Activated B cell treated with CpG ODN at 0.5 μM for 24 hours (primary cell): ENCODE results near the gene SYMPK. TPM values are rescaled to one million over a fixed set of nuclear protein-coding genes. Genes with fewer than 3 reads are reported as not detected.
"Not testable (repeated sequence)": the region's sequence is repeated elsewhere in the genome, so short reads cannot be mapped to it uniquely, and the experiment has no call there.

Experiments
- ATAC-seq: fragments of 200-7000 bp; cut with Tn5 transposase; one replicate; pipeline ENCODE4 v1.10.0; 2021; ENCODE audit warnings: low read depth, mild to moderate bottlenecking, moderate library complexity
- CTCF ChIA-PET: fragments of 350-600 bp; sonication (Branson Sonifier 250); formaldehyde crosslinking; loops from one replicate; lab custom pipeline; 2021; ENCODE audit warnings: antibody characterized with exemption; lab: Charles Lee
- POLR2A ChIA-PET: fragments of 350-600 bp; sonication (Branson Sonifier 250); formaldehyde crosslinking; loops from one replicate; lab custom pipeline; 2021; ENCODE audit warnings: antibody characterized with exemption; lab: Charles Lee
- DNase-seq: peaks from one replicate; pipeline ENCODE4 v3.0.0; 2022
- H3K27ac Mint-ChIP-seq: one replicate; pipeline ENCODE4 v1.8.0; 2020; ENCODE audit warnings: mixed read lengths
- H3K27me3 Mint-ChIP-seq: one replicate; pipeline ENCODE4 v1.8.0; 2021; ENCODE audit warnings: mixed read lengths
- H3K36me3 Mint-ChIP-seq: one replicate; pipeline ENCODE4 v1.8.0; 2021; ENCODE audit warnings: low read depth, mixed read lengths
- H3K4me1 Mint-ChIP-seq: one replicate; pipeline ENCODE4 v1.8.0; 2021; ENCODE audit warnings: mixed read lengths
- H3K4me3 Mint-ChIP-seq: one replicate; pipeline ENCODE4 v1.8.0; 2020; ENCODE audit warnings: mild to moderate bottlenecking, mixed read lengths
- H3K9me3 Mint-ChIP-seq: one replicate; pipeline ENCODE4 v1.8.0; 2020; ENCODE audit warnings: mixed read lengths
- CTCF ChIP-seq: fragments of 200-600 bp; IDR thresholded peaks from one replicate; pipeline ENCODE4 v1.8.0; 2022; ENCODE audit warnings: antibody characterized with exemption, mild to moderate bottlenecking
- intact Hi-C: fragments of 100-400 bp; cut with micrococcal nuclease; formaldehyde crosslinking; loops from one replicate; pipeline ENCODE4 v1.15.1; 2024
- total RNA-seq: library from RNA; stranded (reverse); gene quantifications from 2 replicates; pipeline ENCODE4 v1.2.3, GENCODE V29; 2022

SYMPK gene
- total RNA-seq, 1 donor from 2014 or later = 150 TPM

GRCh38 chr19:45899919-45900589 lies 37.1 kb upstream of the SYMPK start:
- Mint-ChIP-seq H3K27me3 (no peaks in the 10 kb centered on the region), H3K4me3 (no peak overlapping the region), H3K9me3 (no peaks in the 10 kb centered on the region), H3K27ac (no peak overlapping the region), H3K4me1 (peaks cover 33% of the 10 kb centered on the region), H3K36me3 (peaks cover 33% of the 10 kb centered on the region)
- DNase-seq (no peak), ATAC-seq (no peak)
- ChIA-PET POLR2A (interaction anchor here (1.5 to 3.7 kb wide), 2 partner anchors 14 to 37 kb away, joined by 3 to 33 read pairs; partner anchors contain the start of genes IRF2BP1 and SYMPK), CTCF (no interaction called here)
- intact Hi-C loops = loop anchor here (5.0 kb wide), 1 partner anchor 447 kb away; the partner anchor contains the start of gene PPP5C
- no peak for TF ChIP-seq CTCF

GRCh38 chr19:45899253-45899652 lies 36.3 kb upstream of the SYMPK start:
- Mint-ChIP-seq H3K9me3 (no peaks in the 10 kb centered on the region), H3K27me3 (no peaks in the 10 kb centered on the region), H3K27ac (no peak overlapping the region), H3K4me3 (no peak overlapping the region), H3K36me3 (peaks cover 37% of the 10 kb centered on the region), H3K4me1 (peaks cover 33% of the 10 kb centered on the region)
- ChIA-PET CTCF (no interaction called here), POLR2A (interaction anchor here (1.5 kb wide), 1 partner anchor 13 kb away, joined by 3 read pairs; the partner anchor contains the start of gene IRF2BP1)
- intact Hi-C loops = no loop called here
- TF ChIP-seq CTCF = no peak
- ATAC-seq (no peak), DNase-seq (no peak)

- no peak for TF ChIP-seq CTCF
- DNase-seq = no peak
- Mint-ChIP-seq H3K27ac (no peak overlapping the region), H3K4me3 (no peak overlapping the region), H3K36me3 (peaks cover 35% of the 10 kb centered on the region), H3K9me3 (no peaks in the 10 kb centered on the region), H3K27me3 (no peaks in the 10 kb centered on the region), H3K4me1 (peaks cover 31% of the 10 kb centered on the region)
- no peak for ATAC-seq
- ChIA-PET POLR2A (interaction anchor here (0.6 kb wide), 1 partner anchor 236 kb away, joined by 4 read pairs; no protein-coding TSS in a partner anchor), CTCF (no interaction called here)
- intact Hi-C loops = no loop called here
Observed at GRCh38 chr19:45897261-45897812, 34.4 kb upstream of the SYMPK start.

GRCh38 chr19:45895983-45896599 lies 33.1 kb upstream of the SYMPK start:
- ATAC-seq, H3K27ac Mint-ChIP-seq, intact Hi-C loops, H3K9me3 Mint-ChIP-seq, DNase-seq, H3K27me3 Mint-ChIP-seq, H3K4me3 Mint-ChIP-seq, CTCF ChIA-PET: not testable (repeated sequence)
- POLR2A ChIA-PET = interaction anchor here (0.7 kb wide), 2 partner anchors 104 to 1049 kb away, joined by 3 to 5 read pairs; no protein-coding TSS in a partner anchor
- peaks cover 30% of the 10 kb centered on the region for H3K36me3 Mint-ChIP-seq
- H3K4me1 Mint-ChIP-seq = peaks cover 28% of the 10 kb centered on the region

GRCh38 chr19:45895519-45895972 lies 32.6 kb upstream of the SYMPK start:
- Mint-ChIP-seq H3K27ac (no peak overlapping the region), H3K4me1 (peaks cover 23% of the 10 kb centered on the region), H3K9me3 (no peaks in the 10 kb centered on the region), H3K4me3 (no peak overlapping the region), H3K27me3 (no peaks in the 10 kb centered on the region), H3K36me3 (peaks cover 29% of the 10 kb centered on the region)
- no peak for TF ChIP-seq CTCF
- CTCF ChIA-PET = no interaction called here
- intact Hi-C loops = no loop called here
- no peak for DNase-seq
- ATAC-seq = no peak
- POLR2A ChIA-PET = no interaction called here
